HG02571 (cell line): ENCODE data around the gene RAMP2.
"Not testable (repeated sequence)": the region's sequence is repeated elsewhere in the genome, so short reads cannot be mapped to it uniquely, and the experiment has no call there.

ENCODE experiments used
- ATAC-seq: cut with Tn5 transposase; IDR thresholded peaks from one replicate; pipeline ENCODE4 v1.9.1; 2021; ENCODE audit warnings: mild to moderate bottlenecking, moderate library complexity; ENCODE audit not compliant: unreplicated experiment

The RAMP2 gene

DNA sequence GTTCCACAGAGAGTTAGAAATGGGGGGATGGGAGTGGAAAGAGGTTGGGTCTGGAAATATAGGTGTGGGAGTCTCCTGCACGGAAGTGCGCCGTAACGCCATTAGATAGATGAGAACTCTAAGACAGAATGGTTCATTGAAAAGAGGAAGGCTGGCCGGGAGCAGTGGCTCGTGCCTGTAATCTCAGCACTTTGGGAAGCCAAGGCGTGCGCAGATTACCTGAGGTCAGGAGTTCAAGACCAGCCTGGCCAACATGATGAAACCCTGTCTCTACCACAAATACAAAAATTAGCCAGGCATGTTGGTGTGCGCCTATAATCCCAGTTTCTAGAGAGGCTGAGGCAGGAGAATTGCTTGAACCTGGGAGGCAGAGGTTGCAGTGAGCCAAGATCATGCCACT is 7.0 kb downstream of the RAMP2 start:
- ATAC-seq = not testable (repeated sequence)

DNA sequence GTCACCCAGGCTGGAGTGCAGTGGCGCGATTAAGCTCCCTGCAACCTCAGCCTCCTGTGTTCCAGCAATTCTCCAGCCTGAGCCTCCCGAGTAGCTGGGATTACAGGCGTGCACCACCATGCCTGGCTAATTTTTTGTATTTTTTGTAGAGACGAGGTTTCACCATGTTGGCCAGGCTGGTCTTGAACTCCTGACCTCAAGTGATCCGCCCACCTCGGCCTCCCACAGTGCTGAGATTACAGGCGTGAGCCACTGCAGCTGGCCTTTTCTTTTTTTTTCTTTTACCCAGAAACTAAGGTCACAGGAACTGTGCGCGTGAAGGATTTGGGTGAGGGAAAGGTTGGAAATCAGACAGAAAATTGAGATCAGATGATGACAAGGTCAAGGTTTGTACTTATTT is 8.9 kb downstream of the RAMP2 start:
- ATAC-seq = not testable (repeated sequence)

DNA sequence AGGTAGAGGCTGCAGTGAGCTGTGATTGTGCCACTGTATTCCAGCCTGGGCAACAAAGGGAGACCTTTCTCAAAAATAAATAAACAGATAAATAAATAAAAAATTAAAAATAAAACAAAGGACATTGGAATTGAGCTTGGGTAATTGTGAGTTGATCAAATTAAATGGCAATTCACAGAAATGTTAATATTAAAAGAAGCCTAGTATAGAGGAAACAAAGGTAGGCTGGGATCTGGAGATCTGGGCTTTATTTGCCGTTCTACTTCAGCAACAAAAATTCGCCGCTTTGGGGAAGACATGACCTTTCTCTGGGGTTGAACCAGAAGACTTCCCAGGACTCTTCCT is 11.9 kb downstream of the RAMP2 start:
- no peak for ATAC-seq

DNA sequence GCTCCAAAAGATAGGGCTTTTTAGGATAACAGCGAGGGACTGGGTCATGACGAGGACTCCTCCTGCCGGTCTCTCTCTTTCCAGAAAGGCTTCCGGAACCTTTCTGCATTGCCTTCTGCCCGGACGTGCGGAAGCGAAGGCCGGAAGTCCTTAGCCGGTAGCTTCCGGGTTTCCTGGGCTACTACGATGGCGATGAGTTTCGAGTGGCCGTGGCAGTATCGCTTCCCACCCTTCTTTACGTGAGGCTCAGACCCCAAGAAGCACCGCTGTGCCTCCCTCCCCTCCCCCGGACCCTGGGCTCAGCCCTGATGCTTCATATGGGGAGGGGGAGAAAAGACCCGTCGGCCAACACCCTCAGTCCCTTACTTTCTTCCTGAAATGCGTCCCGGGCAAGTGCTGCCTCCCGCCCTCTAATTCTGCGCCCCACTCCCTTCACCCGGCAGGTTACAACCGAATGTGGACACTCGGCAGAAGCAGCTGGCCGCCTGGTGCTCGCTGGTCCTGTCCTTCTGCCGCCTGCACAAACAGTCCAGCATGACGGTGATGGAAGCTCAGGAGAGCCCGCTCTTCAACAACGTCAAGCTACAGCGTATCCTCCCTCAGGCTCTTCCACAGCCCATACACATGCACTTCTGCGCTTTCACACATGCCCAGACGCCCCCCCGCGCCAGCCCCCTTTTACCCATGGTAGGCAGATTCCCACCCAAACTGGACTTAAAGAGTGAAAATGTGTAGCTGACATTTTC is 12.4 kb downstream of the RAMP2 start, which contains the start of gene VPS25:
TSS of gene VPS25 (plus strand) at position 160 of the 746 bp plus-strand sequence. CDS start at position 187, 27 bp downstream.
- peak; percentile 79 for ATAC-seq

DNA sequence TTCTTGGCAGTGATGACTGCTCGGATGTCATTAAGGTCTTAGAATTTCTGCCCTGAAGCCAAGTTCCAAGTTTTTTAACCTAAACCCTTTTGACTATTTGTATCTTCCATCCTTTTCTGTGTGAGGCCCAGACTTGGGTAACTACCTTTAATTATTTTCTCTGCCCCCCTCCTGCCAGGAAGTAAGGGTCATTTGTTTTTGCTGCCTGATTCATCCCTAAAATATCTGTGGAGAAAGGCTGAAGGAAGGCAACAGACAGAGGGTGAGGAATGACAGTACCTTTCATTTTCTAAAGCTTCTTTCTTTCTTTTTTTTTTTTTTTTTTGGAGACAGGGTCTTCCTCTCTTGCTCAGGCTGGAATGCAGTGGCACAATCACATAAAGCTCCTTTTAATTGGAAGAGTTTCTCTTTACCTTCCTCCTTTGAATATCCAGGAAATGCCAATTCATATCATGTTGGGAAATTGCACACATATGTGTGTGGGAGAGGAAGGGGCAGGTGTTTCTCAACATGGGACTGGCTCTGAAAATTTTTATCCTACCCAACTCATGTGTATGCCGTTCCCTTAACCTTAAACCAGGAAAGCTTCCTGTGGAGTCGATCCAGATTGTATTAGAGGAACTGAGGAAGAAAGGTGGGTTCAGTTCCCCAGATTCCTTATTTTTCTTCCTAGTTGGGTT is 13.2 kb downstream of the RAMP2 start:
- no peak for ATAC-seq

DNA sequence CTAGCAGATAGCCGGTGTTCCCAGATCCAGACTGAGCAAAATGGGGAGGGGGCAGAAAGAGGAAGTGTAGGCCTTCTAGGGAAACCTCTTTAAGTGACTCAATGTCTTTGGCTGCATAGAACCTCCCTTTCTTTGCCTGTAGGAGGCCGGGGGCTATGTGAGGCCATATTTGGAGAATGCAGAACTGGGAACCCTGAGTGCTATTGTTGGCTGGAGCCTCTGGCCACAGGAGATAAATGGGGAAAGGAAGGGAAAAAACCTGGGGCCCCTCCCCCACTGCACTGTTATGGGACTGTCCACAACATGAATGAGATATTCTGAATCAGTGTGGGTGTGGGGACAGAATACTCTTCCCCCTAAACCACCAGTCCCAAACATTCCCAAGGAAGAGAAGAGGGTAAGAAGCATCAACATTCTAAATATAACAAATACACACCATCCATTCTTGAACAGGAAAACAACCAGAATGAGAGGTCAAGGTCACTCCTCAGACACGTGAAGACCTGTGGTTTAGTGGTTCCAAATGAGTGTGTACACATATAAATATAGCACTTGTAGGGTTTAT is 14.6 kb downstream of the RAMP2 start:
- ATAC-seq = no peak

DNA sequence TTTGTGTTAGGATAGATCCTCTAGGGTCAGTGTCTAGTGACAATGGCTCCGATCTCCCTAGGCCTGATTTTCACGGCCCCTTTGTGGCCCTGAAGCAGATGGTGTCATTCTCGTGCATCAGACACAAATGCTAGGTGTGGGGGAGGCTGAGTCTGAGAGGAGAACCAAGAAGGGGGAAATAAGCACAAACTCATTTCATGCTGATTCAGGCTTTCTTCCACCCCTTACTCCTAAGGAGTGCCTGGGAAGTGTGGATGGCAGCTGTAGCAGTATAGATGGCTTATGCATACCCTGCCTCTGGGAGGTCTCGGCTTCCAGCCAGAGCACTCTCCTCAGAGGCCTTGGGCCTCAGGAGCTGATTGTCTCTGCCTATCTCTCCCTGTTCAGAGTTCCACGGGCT is 17.5 kb downstream of the RAMP2 start:
- ATAC-seq = no peak

DNA sequence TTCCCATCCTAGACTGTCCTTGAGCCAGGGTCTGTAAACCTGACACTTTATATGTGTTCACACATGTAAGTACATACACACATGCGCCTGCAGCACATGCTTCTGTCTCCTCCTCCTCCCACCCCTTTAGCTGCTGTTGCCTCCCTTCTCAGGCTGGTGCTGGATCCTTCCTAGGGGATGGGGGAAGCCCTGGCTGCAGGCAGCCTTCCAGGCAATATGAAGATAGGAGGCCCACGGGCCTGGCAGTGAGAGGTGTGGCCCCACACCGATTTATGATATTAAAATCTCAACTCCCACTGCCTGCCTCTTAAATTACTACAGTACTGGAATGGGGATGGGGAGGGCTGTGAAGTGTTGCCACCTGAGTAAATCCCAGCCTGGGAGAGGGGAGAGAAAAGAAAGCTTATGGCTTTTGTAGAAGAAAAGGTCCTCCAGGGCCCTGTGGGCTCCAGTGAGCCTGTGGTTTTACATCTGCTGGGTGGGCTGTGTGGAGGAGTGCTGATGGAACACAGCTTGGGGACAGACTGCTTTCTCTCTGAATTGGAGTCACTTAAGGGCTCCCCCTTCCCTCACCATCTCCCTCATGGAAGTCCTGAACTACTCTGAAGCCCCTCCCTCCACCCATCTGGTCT is 18.4 kb downstream of the RAMP2 start:
- no peak for ATAC-seq

DNA sequence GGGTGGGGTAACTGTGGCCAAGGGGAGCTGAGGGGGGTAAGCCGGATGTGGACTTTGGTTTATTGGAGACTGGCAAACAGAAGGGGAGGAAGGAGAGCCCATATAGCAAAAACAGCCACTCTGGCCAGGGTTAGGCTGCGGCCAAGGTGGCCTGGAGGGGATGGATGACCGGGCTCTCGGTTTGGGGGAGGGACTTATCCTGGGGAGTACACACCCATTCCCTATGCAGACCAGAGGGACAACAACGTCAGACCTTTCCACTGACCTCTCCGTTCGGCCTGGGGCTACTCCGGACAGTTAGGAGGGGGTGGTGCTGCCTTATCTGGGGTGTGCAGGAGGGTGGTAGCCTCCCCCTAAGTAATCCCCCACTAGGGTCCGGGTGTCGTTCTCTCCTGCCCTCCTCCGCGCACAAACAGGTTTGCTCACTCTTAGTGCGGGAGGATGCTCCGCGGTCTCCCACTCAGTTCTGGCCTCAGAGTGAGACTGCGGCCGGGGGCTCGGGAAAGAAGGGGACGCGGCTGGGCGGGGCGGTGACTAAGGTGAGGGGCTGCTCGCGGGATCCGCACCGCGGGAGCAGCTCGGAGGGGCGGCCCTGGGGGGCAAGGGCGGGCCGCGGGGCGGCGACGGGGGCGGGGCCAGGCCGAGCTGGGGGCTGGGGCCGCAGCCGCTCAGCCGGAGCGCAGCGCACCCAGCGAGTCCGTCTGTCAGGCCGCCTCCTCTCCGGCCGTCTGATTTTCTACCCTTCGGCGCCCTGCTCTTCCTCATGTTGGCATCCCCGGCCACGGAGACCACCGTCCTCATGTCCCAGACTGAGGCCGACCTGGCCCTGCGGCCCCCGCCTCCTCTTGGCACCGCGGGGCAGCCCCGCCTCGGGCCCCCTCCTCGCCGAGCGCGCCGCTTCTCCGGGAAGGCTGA is 19.2 kb downstream of the RAMP2 start, which contains the start of gene WNK4:
TSS of gene WNK4 (plus strand) at position 675 of the 915 bp plus-strand sequence. CDS start at position 764, 89 bp downstream.
- no peak for ATAC-seq

DNA sequence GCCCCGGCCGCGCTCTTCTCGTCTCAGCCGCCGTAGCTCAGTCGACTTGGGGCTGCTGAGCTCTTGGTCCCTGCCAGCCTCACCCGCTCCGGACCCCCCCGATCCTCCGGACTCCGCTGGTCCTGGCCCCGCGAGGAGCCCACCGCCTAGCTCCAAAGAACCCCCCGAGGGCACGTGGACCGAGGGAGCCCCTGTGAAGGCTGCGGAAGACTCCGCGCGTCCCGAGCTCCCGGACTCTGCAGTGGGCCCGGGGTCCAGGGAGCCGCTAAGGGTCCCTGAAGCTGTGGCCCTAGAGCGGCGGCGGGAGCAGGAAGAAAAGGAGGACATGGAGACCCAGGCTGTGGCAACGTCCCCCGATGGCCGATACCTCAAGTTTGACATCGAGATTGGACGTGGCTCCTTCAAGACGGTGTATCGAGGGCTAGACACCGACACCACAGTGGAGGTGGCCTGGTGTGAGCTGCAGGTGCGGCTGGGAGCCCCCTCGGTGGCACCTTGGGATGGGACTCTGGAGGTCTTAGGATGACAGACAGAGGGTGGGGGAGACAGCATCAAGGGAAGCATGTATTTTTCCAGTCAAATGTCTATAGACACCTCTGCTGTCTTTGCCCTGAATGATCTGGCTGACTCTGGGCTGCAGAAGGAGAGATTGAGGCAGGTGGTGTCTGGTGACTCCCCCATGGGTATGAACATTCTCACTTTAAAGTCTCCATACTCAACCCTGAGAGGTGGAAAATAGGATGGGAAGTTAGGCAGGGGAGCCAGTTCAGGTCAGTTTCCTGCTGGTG is 20.0 kb downstream of the RAMP2 start:
- no peak for ATAC-seq

DNA sequence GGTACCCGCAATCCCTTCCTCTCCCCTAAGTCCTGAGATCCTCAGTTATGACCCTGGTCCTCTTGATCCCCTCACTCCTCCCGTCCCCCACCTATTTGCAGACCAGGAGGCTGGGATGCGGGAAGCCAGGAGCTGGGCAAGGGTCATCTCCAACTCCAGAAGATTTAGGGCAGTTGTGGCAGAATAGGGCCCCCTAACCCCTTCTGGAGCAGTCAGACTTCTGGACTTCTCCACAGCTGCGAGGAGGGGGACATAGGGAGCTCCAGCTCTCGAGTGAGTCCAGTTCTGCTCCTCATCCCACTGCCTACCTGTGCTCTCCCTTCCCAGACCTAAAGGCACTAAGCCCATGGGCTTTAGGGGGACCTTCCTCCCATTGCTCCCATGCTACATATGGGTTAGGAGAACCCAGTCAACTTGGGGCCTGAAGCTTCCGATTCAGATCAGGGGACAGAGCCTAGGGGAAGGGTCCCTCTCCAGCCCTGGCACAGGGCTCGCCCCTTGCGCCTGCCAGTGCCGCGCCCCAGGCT is 20.7 kb downstream of the RAMP2 start:
- no peak for ATAC-seq

DNA sequence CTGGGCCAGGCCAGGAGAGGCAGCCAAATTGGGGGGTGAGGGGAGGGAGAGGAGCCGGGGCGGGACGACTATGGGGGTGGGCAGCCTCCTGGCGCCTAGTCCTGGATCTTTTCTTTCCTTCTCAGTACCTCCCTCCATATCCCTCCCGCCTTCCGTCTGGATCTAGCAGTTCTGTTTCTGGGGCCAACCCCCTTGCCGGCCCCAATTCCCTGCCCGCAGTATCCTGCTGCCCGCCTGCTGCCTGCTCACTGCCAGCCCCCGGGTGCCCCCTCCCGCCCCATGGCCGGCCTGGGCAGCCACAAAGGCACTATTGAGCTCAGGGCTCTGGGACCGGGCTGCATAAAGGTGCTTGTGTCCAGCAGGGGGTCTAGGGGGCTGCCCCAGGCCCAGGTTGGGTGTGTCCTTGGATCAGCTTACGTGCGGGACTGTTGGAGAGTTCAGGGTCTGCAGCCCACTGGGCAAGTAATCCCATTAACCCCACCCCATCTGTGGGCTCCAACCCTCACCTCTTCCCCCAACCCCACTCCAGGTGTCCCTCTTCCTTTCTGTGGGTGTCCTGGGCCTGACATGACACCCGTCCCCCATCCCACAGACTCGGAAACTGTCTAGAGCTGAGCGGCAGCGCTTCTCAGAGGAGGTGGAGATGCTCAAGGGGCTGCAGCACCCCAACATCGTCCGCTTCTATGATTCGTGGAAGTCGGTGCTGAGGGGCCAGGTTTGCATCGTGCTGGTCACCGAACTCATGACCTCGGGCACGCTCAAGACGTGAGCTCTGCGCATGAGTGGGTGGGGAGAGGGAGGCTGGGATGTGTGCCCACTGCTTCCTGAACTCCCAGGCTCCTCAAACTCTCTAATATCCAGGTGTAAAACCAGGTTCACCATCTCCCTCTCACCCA is 21.4 kb downstream of the RAMP2 start:
- no peak for ATAC-seq

DNA sequence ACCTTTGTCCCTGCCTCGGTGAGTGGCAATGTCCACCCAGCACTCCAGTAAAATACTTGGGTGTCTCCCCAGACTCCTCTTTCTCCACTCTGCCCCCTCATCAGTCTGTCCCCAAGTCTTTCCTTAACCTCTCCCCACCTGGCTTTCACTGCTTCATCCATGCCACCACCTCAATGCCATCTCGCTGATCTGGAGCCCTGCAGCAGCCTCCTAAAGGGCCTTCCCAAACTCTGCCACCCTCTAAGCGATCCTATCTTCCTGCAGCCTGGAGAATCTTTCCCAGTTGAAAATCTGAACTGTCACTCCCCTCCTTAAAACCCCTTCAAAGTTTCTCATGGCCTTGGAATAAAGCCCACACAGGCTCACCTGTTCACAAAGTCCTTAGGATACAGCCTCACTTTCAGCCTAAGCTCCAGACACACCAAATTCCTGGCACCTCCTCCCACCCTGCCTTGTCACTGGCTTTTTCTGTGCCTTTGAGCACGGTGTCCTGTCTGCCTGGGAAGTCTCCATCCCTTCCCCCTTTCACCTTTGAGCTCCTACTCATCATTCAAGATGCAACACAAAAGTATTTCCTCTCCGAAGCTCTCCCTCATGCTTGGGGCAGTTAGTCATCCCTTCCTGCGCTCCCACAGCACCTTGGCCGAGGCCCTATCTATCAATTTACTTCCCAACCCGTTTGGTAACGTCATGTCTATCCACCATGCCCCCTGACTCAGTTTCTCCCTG is 22.2 kb downstream of the RAMP2 start:
- ATAC-seq = no peak

DNA sequence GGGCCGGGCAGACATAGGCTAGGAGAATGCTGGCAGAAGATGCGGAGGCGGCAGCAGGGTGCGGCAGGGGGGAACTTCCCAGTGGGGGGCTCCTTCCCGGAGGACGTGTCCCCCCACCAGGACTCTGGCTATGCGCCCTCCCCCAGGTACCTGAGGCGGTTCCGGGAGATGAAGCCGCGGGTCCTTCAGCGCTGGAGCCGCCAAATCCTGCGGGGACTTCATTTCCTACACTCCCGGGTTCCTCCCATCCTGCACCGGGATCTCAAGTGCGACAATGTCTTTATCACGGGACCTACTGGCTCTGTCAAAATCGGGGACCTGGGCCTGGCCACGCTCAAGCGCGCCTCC is 22.7 kb downstream of the RAMP2 start:
- ATAC-seq = no peak

DNA sequence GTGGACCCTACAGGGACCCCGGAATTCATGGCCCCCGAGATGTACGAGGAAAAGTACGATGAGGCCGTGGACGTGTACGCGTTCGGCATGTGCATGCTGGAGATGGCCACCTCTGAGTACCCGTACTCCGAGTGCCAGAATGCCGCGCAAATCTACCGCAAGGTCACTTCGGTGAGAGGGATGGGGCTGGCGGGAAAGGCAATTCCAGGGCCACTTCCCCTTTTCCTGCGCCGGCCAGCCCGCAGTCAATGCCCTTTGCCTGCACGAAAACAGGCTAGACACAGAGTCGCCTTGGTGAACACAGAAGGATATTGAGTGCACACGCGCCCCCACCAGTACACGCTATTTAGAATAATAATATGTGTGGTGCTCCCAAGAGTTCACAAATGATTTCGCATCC is 23.4 kb downstream of the RAMP2 start:
- ATAC-seq = no peak

DNA sequence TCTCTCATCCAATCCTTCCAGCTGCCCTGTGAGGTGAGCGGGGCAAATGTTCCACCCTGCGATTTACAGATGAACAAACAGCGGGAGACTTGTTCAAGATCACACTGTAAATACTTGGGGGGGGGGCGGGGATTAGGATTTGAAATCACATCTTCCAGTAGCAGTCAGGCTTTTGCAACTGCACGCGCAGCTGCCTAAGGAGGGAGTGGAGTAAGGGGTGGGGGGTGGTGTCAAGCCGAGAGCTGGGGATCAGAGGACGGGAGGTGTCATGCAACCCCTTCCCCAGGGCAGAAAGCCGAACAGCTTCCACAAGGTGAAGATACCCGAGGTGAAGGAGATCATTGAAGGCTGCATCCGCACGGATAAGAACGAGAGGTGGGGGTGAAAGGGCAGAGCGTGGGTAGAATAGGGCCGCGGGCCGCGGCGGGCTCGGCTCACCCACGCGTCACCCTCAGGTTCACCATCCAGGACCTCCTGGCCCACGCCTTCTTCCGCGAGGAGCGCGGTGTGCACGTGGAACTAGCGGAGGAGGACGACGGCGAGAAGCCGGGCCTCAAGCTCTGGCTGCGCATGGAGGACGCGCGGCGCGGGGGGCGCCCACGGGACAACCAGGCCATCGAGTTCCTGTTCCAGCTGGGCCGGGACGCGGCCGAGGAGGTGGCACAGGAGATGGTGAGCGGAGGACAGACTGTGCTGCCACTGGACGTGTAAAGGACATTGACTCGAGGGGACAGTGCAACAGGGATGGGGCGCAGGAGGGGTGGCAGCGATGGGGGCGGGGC is 24.0 kb downstream of the RAMP2 start:
- ATAC-seq = no peak

DNA sequence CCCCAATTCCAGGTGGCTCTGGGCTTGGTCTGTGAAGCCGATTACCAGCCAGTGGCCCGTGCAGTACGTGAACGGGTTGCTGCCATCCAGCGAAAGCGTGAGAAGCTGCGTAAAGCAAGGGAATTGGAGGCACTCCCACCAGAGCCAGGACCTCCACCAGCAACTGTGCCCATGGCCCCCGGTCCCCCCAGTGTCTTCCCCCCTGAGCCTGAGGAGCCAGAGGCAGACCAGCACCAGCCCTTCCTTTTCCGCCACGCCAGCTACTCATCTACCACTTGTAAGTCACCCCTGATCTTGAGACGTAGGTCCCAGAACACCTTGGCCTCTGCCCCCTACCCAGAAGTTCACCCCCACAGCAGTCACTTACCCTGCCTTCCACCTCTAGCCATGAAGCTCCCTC is 26.2 kb downstream of the RAMP2 start:
- no peak for ATAC-seq
